T-cell (primary cell): ENCODE results near the gene ELP2. TPM values are rescaled to one million over a fixed set of nuclear protein-coding genes. Genes with fewer than 3 reads are reported as not detected.

ENCODE experiments used
- ATAC-seq, 4 experiments: fragments of 200-7000 bp in 3 of 4; fragments of 150-1000 bp in 1 of 4; cut with Tn5 transposase; replicated peaks in 1 of 4; 1 replicate in 3 of 4; 2 replicates in 1 of 4; pipeline ENCODE4 v1.10.0; 2021; ENCODE audit warnings: moderate library complexity in 3 of 4, mild to moderate bottlenecking in 2 of 4, moderate number of reproducible peaks in 1 of 4
- CTCF ChIA-PET, 2 donors: fragments of 300-600 bp; sonication (Branson Sonifier 250); formaldehyde crosslinking; loops; one replicate each; lab custom pipeline; 2022; ENCODE audit warnings: antibody characterized with exemption in 2 of 2; lab: Charles Lee
- POLR2A ChIA-PET, 2 donors: fragments of 300-600 bp; sonication (Branson Sonifier 250); formaldehyde crosslinking; loops; one replicate each; lab custom pipeline; 2022; ENCODE audit warnings: antibody characterized with exemption in 2 of 2; lab: Charles Lee
- DNase-seq, 35 experiments: peaks; one replicate each; pipeline versions ENCODE4 v3.0.0 to v3.0.0-alpha.2; 2013 to 2023
- H3K27ac ChIP-seq: one replicate; pipeline ENCODE4 v1.5.1; 2013; ENCODE audit warnings: low read length
- H3K27me3 ChIP-seq, 2 experiments: replicated peaks in 1 of 2; 1 replicate in 1 of 2; 2 replicates in 1 of 2; pipeline versions ENCODE4 v1.6.1 to v1.7.0; 2013; ENCODE audit warnings: low read length in 1 of 2, mixed read lengths in 1 of 2; ENCODE audit not compliant: control insufficient read depth in 2 of 2, insufficient read depth in 2 of 2; ENCODE audit errors: extremely low read depth in 1 of 2
- H3K36me3 ChIP-seq, 2 donors: 1 replicate in 1 of 2; 2 replicates in 1 of 2; pipeline versions ENCODE4 v1.6.1 to v1.7.0; 2013; ENCODE audit warnings: low read length in 1 of 2; ENCODE audit not compliant: control insufficient read depth in 2 of 2, insufficient read depth in 1 of 2; ENCODE audit errors: extremely low read depth in 1 of 2
- H3K4me1 ChIP-seq, 2 experiments: 1 replicate in 1 of 2; 2 replicates in 1 of 2; pipeline versions ENCODE4 v1.6.1 to v1.7.0; 2013; ENCODE audit warnings: low read length in 2 of 2, mixed read lengths in 1 of 2; ENCODE audit not compliant: insufficient read depth in 2 of 2, control insufficient read depth in 1 of 2; ENCODE audit errors: extremely low read depth in 1 of 2
- H3K4me3 ChIP-seq, 2 donors: 1 replicate in 1 of 2; 2 replicates in 1 of 2; pipeline versions ENCODE4 v1.5.1 to v1.7.0; 2013; ENCODE audit warnings: mild to moderate bottlenecking in 2 of 2, low read length in 1 of 2, moderate library complexity in 1 of 2; ENCODE audit not compliant: control insufficient read depth in 1 of 2; ENCODE audit errors: extremely low read depth in 1 of 2
- H3K9me3 ChIP-seq: 2 replicates; pipeline ENCODE4 v1.7.0; 2013
- H3K27ac Mint-ChIP-seq, 2 donors: one replicate each; pipeline ENCODE4 v1.8.0; 2020 to 2021; ENCODE audit warnings: mild to moderate bottlenecking in 2 of 2, mixed read lengths in 2 of 2
- H3K27me3 Mint-ChIP-seq, 2 donors: one replicate each; pipeline ENCODE4 v1.8.0; 2021 to 2022; ENCODE audit warnings: mixed read lengths in 2 of 2
- H3K36me3 Mint-ChIP-seq: one replicate; pipeline ENCODE4 v1.8.0; 2021; ENCODE audit warnings: mixed read lengths
- H3K4me1 Mint-ChIP-seq, 3 donors: one replicate each; pipeline ENCODE4 v1.8.0; 2020 to 2022; ENCODE audit warnings: mixed read lengths in 3 of 3, mild to moderate bottlenecking in 1 of 3
- H3K4me3 Mint-ChIP-seq, 3 donors: one replicate each; pipeline ENCODE4 v1.8.0; 2020 to 2022; ENCODE audit warnings: mild to moderate bottlenecking in 3 of 3, mixed read lengths in 3 of 3, moderate library complexity in 3 of 3
- H3K9me3 Mint-ChIP-seq, 3 donors: one replicate each; pipeline ENCODE4 v1.8.0; 2020 to 2022; ENCODE audit warnings: mixed read lengths in 3 of 3
- WGBS: methylation state at CpG from one replicate; pipeline ENCODE4 v1.1.5; 2013; ENCODE audit warnings: missing lambda C conversion rate; ENCODE audit not compliant: insufficient coverage; 5-methylcytosine and 5-hydroxymethylcytosine counted together
- total RNA-seq, 35 experiments: library from RNA in 6 of 35; stranded (reverse) in 6 of 35; fragments of 120-200 nt in 1 of 35; gene quantifications; one replicate each; pipeline versions ENCODE4 v1.2.1 to v1.2.4 and lab custom pipeline; 2013 to 2026

Gene ELP2
- total RNA-seq, 5 donors from 2014 or later (not counting 1 experiment from before 2014, with no cell fraction given), result 109 to 156 (median 150) TPM

DNA sequence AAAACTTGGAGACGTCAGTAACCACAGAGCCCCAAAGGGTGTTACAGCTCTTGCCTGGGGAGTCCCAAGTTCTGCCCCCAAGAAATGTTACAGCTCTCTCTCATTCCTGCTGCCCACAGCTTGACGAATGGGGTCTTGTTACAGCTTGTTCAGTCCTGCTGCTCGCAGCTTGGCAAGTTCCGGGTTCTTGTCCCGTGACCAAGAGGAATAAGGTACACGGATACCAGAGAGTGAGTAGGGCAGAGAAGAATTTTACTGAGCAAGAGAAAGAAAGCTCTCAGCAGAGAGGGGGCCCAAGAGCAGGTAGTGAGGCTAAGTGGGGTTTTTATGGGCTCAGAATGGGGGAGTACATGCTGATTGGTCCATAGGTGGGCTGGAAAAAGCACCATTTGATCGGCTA is 27.8 kb upstream of the ELP2 start:
- ChIA-PET CTCF (no interaction called here), POLR2A (no interaction called here)
- no peak overlapping the region for H3K27ac Mint-ChIP-seq
- no peaks in the 10 kb centered on the region for H3K36me3 Mint-ChIP-seq
- no peaks in the 10 kb centered on the region for H3K4me1 ChIP-seq
- no peaks in the 10 kb centered on the region for H3K36me3 ChIP-seq
- H3K9me3 Mint-ChIP-seq, result no peaks in the 10 kb centered on the region
- DNase-seq, result no peak
- H3K4me3 Mint-ChIP-seq, result no peak overlapping the region
- no peak overlapping the region for H3K27ac ChIP-seq
- H3K27me3 ChIP-seq, result peaks cover 0 to 6% of the 10 kb centered on the region in 2 experiments
- peaks cover 0 to 4% of the 10 kb centered on the region in 2 donors for H3K27me3 Mint-ChIP-seq
- no peaks in the 10 kb centered on the region for H3K9me3 ChIP-seq
- H3K4me1 Mint-ChIP-seq, result peaks cover 0 to 8% (median 2%) of the 10 kb centered on the region in 3 donors
- WGBS, result 94% methylated on average over 6 of the region's 7 CpGs
- no peak for ATAC-seq
- no peak overlapping the region for H3K4me3 ChIP-seq

DNA sequence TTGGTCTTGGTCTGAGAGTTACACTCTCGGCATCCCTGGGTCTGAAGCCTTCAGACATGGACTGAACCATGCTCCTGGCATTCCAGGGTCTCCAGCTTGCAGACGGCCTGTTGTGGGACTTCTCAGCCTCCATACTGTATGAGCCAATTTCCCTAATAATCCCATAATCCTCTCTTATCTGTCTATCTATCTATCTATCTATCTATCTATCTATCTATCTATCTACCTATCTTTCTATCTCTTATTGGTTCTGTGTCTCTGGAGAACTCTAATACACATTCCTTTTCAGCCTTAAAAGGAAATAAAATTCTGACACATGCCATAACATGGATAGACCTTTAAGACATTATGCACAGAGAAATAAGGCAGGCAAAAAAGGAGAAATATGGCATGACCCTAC is 24.9 kb upstream of the ELP2 start:
- Histone ChIP-seq H3K4me1 (no peaks in the 10 kb centered on the region), H3K36me3 (no peaks in the 10 kb centered on the region), H3K27me3 (peaks cover 0 to 6% of the 10 kb centered on the region in 2 experiments), H3K4me3 (no peak overlapping the region), H3K9me3 (no peaks in the 10 kb centered on the region), H3K27ac (no peak overlapping the region)
- peaks cover 0 to 8% (median 2%) of the 10 kb centered on the region in 3 donors for H3K4me1 Mint-ChIP-seq
- CTCF ChIA-PET, result no interaction called here
- 83% methylated on average over 1 of the region's 2 CpGs for WGBS
- H3K27ac Mint-ChIP-seq, result no peak overlapping the region
- peaks cover 0 to 4% of the 10 kb centered on the region in 2 donors for H3K27me3 Mint-ChIP-seq
- no peak for DNase-seq
- H3K4me3 Mint-ChIP-seq, result no peak overlapping the region
- peaks cover 14% of the 10 kb centered on the region for H3K36me3 Mint-ChIP-seq
- no peak for ATAC-seq
- H3K9me3 Mint-ChIP-seq, result no peaks in the 10 kb centered on the region
- POLR2A ChIA-PET, result no interaction called here

DNA sequence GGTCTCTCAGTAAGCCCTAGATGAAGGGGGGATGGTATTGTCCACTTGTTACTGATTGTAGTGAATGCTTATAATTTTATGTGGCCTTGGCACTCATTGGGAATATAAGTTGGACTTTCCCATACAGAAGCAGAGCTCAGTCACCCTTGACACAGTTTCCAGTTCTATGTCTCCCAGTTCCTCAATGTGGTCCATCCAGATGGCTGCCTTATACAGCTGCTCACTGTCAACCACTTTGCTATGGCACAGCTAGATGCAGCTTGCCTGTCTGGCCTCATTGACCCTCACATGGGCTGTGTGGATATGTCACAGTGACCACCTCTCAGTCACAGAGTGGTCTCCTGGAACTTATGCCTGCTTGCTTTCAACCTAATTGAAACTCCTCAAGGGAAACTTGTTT is 22.2 kb upstream of the ELP2 start:
- no peaks in the 10 kb centered on the region for H3K27me3 ChIP-seq
- ChIA-PET POLR2A (interaction anchor here in 1 of 2 donors (0.6 kb wide), 2 partner anchors 236 to 502 kb away, joined by 6 to 7 read pairs; no protein-coding TSS in a partner anchor), CTCF (interaction anchor here (0.6 to 1.5 kb wide), 4 partner anchors 15 to 177 kb away, joined by 3 to 5 read pairs (median 4); no protein-coding TSS in a partner anchor)
- Mint-ChIP-seq H3K27me3 (no peaks in the 10 kb centered on the region), H3K4me1 (peaks cover 0 to 8% (median 2%) of the 10 kb centered on the region in 3 donors), H3K4me3 (no peak overlapping the region), H3K27ac (no peak overlapping the region), H3K36me3 (peaks cover 32% of the 10 kb centered on the region), H3K9me3 (no peaks in the 10 kb centered on the region)
- H3K27ac ChIP-seq, result no peak overlapping the region
- H3K4me3 ChIP-seq, result no peak overlapping the region
- ATAC-seq, result no peak
- no peaks in the 10 kb centered on the region for H3K4me1 ChIP-seq
- no peak for DNase-seq
- peaks cover 0 to 17% of the 10 kb centered on the region in 2 donors for H3K36me3 ChIP-seq
- no peaks in the 10 kb centered on the region for H3K9me3 ChIP-seq

DNA sequence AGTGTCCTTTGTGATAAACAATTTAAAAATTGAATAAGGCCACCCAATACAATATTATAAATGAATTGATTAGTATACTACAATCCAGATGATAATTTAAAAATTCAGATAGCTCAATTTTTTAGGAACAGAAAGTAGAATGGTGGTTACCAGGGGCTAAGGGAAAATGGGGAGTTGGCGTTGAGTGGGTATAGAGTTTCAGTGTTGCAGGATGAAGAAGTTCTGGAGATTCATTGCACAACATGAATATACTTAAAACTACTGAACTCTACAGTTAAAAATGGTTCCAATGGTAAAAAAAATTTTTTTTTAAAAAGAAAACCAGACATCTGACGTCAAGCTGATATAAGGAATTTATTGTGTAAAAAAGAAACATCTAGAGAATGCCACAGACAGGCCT is 21.5 kb upstream of the ELP2 start:
- H3K36me3 ChIP-seq, result peaks cover 0 to 24% of the 10 kb centered on the region in 2 donors
- no peak for ATAC-seq

DNA sequence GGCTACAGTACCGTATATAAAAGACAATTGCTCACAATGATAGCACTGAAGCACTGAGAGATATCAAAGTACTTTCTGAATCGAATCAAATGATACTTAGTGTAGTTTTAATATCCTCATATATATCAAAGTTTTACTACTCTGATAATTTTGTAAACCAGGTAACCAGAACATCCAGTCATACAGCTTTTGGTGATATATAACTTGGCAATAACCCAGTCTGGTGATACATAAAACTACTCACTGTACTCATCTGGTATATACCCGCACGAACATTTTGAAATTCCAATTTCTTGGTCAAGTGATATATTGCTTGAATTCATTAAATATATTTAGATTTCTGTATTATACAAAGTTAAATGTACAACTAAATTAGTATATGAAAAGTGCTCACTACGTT is 21.1 kb upstream of the ELP2 start:
- ATAC-seq (no peak), DNase-seq (no peak)
- no peaks in the 10 kb centered on the region for H3K9me3 Mint-ChIP-seq
- no peak overlapping the region for H3K4me3 ChIP-seq
- no CpG with 5 or more reads among the region's 5 CpGs for WGBS
- H3K9me3 ChIP-seq, result no peaks in the 10 kb centered on the region
- no peaks in the 10 kb centered on the region for H3K27me3 ChIP-seq
- H3K27ac ChIP-seq, result no peak overlapping the region
- POLR2A ChIA-PET, result interaction anchor here in 1 of 2 donors (0.6 kb wide), 1 partner anchor 569 kb away, joined by 3 read pairs; no protein-coding TSS in a partner anchor
- H3K36me3 ChIP-seq, result peaks cover 0 to 27% of the 10 kb centered on the region in 2 donors
- no peaks in the 10 kb centered on the region for H3K27me3 Mint-ChIP-seq
- H3K4me1 ChIP-seq, result no peaks in the 10 kb centered on the region
- H3K4me1 Mint-ChIP-seq, result peaks cover 0 to 3% (median 0%) of the 10 kb centered on the region in 3 donors
- H3K36me3 Mint-ChIP-seq, result peaks cover 40% of the 10 kb centered on the region
- CTCF ChIA-PET, result interaction anchor here in 1 of 2 donors (1.0 to 1.5 kb wide), 3 partner anchors 13 to 176 kb away, joined by 3 to 4 read pairs (median 4); no protein-coding TSS in a partner anchor
- no peak overlapping the region for H3K27ac Mint-ChIP-seq
- H3K4me3 Mint-ChIP-seq, result no peak overlapping the region

More for the DNA sequence above, 21.5 kb upstream of the ELP2 start:
- H3K27ac ChIP-seq, result no peak overlapping the region
- no peak overlapping the region for H3K4me3 Mint-ChIP-seq
- ChIA-PET POLR2A (interaction anchor here in 1 of 2 donors (0.6 kb wide), 2 partner anchors 501 to 570 kb away, joined by 3 to 7 read pairs; no protein-coding TSS in a partner anchor), CTCF (interaction anchor here (0.6 to 1.5 kb wide), 5 partner anchors 12 to 176 kb away, joined by 3 to 5 read pairs (median 4); no protein-coding TSS in a partner anchor)
- WGBS, result no CpG with 5 or more reads among the region's 2 CpGs
- no peaks in the 10 kb centered on the region for H3K9me3 Mint-ChIP-seq
- no peaks in the 10 kb centered on the region for H3K9me3 ChIP-seq
- H3K27me3 ChIP-seq, result no peaks in the 10 kb centered on the region
- H3K4me3 ChIP-seq, result no peak overlapping the region
- H3K4me1 ChIP-seq, result no peaks in the 10 kb centered on the region
- DNase-seq, result no peak
- no peaks in the 10 kb centered on the region for H3K27me3 Mint-ChIP-seq
- H3K4me1 Mint-ChIP-seq, result peaks cover 0 to 7% (median 2%) of the 10 kb centered on the region in 3 donors
- H3K36me3 Mint-ChIP-seq, result peaks cover 38% of the 10 kb centered on the region
- H3K27ac Mint-ChIP-seq, result no peak overlapping the region

DNA sequence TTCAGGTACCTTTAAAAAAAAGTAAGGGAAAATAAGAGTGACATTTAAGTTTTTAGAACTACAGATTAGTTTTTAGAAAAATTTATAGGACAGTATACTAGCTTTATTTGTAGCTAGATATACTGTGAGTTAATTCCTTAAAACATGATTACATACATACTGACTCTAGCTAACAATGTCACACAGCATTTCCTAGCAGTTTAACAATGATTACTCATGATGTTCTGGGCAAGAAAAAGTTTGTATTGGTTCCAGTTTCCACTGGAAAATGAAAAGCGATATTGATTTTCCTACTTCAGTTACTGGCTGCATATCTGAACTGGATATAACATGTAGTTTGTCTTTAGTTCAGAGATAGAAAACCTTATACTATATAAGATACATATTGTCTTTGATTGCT is 20.0 kb upstream of the ELP2 start:
- Histone ChIP-seq H3K4me1 (no peaks in the 10 kb centered on the region), H3K27ac (no peak overlapping the region), H3K27me3 (no peaks in the 10 kb centered on the region), H3K9me3 (no peaks in the 10 kb centered on the region), H3K4me3 (no peak overlapping the region), H3K36me3 (peaks cover 0 to 34% of the 10 kb centered on the region in 2 donors)
- no peak overlapping the region for H3K27ac Mint-ChIP-seq
- H3K9me3 Mint-ChIP-seq, result no peaks in the 10 kb centered on the region
- no peak overlapping the region for H3K4me3 Mint-ChIP-seq
- no peaks in the 10 kb centered on the region for H3K4me1 Mint-ChIP-seq
- H3K36me3 Mint-ChIP-seq, result peaks cover 45% of the 10 kb centered on the region
- ChIA-PET CTCF (no interaction called here), POLR2A (no interaction called here)
- ATAC-seq (no peak), DNase-seq (no peak)
- no CpG with 5 or more reads among the region's 1 CpG for WGBS
- no peaks in the 10 kb centered on the region for H3K27me3 Mint-ChIP-seq
